ENCODE data around the gene AATK.

GRCh38 chr17:81139428-81139827, 26.6 kb downstream of the AATK start:
- TF ChIP-seq ZNF274 (IDR thresholded peaks at IDR 0.05; ENCODE audit: low read depth, low read length) (no peak), SUZ12 (IDR thresholded peaks at IDR 0.05; ENCODE audit: extremely low read depth, insufficient read depth, insufficient read length) (no peak)

Data from NT2/D1 (cell line).